Effector CD4-positive, alpha-beta T cell (primary cell): ENCODE results near the gene PRKAB2.
"Not testable (repeated sequence)": the region's sequence is repeated elsewhere in the genome, so short reads cannot be mapped to it uniquely, and the experiment has no call there.

Experiments used
- DNase-seq: peaks from one replicate; pipeline ENCODE4 v3.0.0-alpha.2; 2020

Gene PRKAB2

DNA sequence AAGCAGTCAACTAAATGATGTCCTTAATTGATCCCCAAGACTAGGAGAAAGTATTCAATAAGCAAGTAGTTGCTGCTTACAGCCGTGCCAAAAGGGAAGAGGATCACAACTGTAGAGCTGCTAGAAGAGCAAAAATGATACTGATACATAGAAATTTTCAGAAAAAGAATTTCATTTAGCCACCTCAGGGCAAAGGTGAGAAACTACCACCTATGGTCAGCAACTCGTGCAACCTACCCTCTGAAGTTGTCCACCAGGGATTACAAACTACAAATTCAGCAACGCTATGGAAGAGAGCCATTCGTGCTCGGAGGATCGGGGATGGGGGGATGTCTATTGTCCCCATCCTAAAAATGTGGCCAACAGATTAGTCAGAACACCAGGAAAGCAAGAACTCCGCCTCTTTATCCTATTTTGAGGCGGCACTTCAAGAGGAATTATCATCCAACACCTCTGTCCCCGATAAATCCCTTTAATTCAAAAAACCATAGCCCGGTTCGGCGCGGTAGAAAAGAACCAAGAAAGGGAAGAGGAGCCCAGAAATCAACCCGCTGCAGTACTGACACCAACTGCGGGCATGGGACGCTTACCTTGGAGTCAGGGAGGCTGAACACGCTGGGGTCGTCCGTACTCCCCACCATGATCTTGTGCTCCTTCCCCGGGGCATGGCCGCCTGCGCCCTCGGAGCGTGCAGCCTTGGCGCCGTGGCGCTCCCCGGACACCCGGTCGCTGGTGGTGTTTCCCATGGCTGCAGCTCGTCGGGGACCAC, 687 bp downstream of the PRKAB2 start:
- DNase-seq = no peak

DNA sequence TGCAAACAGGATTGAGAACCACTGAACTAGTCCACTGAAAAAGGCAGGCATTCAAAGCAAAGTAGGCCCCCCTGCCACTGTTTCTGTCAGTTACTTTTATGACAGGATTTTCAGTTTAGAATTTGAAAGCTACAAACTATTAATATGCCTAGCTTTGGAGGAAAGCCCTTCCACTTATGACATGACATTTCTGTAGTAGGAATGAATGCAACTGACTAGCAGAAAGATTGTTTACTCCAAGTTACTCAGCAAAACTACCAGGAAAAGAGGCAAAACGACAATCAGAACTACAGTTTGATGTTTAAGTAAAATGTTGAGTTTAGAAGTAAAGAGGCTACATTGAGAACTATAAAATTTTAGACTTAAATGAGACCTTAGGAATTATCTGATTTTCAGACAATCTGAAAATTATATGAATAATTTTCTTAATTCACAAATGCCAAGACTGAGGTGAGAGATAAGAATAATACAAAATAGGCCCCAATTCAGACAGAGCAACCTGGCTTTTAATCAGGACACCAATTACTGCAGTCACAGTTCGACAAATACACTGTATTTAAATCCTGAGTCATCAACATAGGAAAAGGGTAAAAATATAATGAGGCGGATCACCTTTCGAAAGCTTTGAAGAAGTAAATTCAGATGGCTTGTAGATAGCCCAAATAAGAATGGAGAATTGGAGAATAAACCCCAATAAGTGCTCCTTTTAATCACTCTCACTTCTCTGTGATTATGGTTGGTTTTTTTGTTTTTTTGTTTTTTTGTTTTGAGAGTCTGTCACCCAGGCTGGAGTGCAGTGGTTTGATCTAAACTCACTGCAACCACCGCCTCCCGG, 2.2 kb downstream of the PRKAB2 start:
- no peak for DNase-seq

DNA sequence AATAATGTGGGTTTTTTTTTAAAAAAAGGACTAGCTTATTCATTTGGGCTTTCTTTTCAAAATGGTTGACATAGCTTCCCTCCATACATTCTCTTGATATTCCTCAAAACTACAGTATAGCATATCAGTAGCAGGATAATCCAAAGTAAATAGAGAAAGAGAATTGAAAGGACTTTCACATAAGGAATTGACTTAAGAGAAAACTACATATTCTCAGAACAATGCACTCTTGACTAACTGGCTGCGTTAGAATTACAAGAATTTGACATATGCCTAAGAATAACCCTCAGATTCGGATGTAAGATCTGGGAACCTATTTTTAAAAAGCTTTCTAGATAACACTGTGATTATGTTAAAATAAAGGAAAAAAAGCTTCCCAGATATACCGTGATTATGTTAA, 3.1 kb downstream of the PRKAB2 start:
- DNase-seq = no peak

DNA sequence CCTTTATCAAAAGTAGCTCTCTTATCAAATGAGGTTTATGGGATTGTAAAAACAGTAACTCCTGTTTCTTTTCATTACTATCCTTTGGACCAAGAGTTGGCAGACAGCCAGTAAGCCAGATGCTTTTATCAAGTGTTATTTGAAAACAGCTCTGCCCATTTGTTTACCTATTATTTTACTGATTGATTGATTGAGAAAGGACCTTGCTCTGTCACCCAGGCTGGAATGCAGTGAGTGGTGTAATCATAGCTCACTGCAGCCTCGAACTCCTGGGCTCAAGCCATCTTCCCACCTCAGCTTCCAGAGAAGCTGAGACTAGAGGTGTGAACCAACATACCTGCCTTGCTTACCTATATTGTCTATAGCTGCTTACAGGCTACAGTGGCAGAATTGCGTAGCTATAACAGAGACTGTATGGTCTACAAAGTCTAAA, 3.6 kb downstream of the PRKAB2 start:
- DNase-seq = no peak

DNA sequence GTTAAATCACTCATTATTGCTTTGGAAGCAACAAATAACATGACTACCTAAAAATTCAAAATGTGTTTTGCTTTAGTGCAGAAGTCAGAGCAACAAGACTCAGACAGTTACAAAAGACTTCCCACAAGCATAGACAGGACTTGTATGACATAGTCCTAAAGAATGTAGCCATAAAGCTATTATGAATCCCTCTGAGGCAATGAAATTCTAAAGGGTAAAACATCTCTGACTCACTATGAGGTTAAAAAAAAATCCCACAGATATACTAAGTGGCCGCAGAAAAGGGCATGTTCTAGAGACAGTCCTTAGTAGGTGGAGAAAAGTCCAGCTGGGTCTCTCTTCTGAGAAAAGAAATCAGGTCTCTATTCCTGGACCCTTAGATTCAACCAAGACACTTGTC, 4.9 kb downstream of the PRKAB2 start:
- no peak for DNase-seq

DNA sequence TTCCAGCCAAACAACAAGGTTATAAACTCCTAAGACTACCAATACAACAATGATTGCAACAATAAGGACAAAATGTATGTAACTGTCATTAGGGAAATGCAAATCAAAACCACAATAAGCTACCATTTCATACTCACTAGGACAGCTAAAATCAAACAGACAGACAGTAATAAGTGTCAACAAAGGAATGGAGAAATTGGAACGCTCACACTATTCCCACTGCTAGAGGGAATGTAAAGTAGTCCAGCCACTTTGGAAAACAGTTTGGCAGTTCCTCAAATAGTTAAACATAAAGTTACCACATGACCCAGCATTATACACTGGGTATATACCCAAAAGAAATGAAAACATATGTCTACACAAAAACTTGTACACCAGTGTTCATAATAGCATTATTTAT, 9.3 kb downstream of the PRKAB2 start:
- DNase-seq = no peak

DNA sequence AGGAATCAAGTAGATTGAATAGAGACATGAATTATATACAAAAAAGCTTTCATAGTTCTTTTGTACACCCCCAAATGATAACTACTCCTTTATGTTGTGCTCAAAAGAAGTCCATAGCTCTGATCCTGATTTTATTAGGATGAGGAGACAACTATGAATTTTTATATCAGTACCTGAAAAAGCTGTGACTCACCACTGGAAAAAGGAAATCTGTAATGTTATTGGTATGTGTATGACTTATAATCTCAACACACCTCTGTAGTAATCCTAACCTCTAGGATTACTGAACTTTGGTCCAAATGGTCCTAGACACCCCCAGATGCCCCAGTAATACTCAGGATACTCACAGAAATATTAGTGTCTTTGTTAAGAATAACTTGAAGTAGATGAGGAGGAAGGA, 10.2 kb downstream of the PRKAB2 start:
- no peak for DNase-seq

DNA sequence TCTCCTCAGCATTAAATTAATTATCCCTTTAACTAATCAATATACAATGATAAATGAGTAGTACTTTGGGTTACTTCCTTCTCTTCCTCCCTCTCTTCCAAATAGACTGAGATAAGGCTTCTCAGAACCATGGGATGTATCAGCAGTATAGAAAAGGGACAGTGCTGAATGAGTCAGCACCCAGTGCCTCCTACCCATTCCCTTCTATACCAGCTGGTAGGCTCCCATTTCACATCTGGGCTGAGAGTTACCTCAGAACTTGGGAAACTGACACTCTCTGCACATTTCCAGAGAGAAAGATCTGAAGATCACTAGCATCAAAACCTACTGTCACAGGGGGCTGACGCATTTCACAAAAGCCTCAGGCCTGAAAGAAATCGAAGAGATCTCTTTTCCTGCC, 15.2 kb downstream of the PRKAB2 start:
- DNase-seq = not testable (repeated sequence)

DNA sequence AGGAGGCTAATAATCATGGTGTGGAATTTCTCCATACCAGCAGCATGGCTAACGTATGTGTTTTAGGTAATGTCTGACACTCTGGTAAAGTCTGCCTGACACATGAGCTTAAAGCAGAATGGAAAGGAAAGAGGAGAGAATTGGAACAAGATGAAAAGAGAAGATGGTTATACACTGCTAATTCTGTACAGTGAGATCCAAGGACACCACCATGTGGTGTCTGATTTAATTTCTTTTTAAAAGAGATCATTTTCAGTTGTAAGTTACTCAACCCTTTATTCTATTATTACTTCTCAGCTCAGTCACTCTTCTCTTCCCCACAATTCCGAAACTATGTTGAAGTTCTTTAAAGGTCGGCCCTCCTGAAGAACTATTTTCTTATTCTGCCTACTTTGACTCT, 15.6 kb downstream of the PRKAB2 start:
- DNase-seq = no peak

DNA sequence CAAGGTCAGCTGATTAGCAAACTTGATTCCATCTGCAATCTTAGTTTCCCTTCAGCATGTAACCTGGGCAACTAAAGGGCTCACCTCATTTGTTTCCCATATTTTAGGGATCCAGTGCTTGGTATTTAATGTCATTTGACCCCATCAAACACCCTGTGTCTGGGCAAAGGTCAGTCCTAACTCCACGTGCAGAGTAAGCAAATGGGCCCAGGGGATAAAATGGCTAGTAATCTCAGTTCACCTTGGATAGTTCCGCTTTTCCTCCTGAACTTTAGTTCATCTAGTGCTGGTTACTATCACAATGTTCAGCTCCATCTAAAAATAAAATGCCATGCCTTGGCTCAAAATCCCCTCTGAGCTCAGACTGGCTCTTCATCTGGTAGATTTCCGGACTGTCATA, 19.5 kb downstream of the PRKAB2 start:
- DNase-seq = no peak

DNA sequence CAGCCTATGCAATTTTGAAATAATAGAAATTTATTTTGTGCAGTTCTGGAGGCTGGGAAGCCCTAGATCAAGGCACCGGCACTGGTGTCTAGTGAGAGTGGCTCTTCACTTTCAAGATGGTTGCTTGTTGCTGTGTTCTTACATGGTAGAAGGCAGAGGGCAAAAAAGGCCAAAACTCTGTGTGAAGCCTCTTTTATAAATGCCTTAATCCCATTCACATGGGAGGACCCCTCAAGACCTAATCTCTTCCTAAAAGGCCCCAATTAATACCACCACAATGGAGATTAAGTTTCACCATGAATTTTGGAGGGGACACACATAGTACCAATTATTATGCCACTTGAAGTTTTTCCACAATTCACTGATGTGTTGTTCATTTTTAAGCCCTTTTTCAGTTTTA, 21.0 kb downstream of the PRKAB2 start:
- DNase-seq = no peak

DNA sequence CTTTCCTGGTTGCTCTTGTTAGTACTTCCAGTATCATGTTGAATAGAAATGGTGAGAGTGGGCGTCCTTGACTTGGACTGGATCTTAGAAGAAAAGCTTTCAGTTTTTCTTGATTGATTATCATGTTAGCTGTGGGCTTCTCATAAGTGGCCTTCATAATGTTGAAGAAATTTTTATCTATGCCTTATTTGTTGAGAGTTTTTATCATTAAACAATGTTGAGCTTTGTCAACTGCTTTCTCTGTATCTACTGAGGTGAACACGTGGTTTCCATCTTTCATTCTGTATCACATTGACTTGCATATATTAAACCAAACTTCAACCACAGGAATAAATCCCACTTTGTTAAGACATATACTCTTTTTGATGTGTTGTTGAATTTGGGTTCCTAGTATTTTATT, 29.4 kb downstream of the PRKAB2 start:
- DNase-seq = no peak

DNA sequence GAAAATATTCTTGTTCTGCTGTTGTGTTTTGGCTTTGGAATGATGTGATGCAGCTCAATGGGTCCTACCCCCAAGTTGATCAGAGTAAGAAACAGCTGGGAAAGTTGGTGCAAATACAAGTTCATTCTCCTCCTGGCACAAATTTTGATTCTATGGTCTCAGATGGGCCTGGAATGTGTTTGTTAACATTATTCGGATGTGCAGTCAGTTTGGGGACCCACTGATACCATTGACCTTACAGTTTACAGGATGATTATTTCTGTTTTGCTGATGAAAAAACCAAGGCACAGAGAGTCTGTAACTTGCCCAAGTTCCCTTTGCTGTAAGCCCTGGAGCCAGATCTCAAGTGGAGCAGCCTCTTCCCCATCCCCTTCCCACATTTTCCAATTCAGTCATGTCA, 41.5 kb downstream of the PRKAB2 start:
- not testable (repeated sequence) for DNase-seq

DNA sequence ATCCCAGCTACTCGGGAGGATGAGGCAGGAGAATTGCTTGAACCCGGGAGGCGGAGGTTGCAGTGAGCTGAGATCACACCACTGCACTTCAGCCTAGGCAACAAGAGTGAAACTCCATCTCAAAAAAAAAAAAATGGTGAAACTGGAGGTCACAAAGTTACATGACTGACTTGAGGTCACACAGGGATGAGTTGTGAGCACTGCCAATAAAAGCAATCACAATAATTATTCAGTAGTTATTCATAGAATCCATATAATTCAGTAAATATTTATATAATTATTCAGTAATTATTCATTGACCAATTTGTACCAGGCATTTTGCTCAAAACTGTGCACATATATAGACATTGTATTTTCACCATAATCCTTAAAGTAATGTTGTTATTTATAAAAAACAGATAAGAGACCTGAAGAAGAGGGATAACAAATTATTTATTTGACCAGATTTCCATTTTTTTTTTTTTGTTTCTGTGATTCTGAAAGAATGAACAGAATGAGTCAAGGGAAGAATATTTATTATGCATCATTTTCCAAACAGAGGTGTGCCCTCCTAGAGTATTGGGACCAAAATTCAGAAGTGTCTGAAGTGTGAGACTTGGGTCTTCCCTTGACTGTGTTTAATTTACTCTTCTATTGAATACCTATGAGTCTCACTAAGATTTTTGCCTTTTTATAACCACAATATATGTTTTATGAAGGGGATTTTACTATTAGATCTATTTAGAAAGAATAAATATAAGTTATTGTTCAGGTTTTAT, 43.0 kb downstream of the PRKAB2 start:
- DNase-seq = no peak

DNA sequence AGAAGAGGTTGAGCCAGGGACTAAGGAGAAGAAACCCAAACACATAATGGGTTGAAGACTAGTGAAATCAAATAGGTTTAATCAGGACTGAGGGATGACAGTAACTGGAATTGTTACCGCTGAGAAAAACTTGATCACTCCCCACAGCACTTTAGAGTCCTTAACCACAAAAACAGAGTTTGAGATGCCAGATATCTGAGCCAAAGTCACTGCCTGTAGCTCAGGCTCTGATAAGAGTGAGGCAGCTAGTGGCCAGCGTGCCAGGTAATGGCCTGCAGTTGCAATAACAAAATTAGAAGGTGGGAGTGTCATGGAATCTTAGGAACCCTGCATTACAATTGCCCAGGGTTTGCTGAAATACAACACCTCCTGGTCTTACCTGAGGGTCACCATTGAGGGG, 48.0 kb downstream of the PRKAB2 start:
- DNase-seq = no peak

DNA sequence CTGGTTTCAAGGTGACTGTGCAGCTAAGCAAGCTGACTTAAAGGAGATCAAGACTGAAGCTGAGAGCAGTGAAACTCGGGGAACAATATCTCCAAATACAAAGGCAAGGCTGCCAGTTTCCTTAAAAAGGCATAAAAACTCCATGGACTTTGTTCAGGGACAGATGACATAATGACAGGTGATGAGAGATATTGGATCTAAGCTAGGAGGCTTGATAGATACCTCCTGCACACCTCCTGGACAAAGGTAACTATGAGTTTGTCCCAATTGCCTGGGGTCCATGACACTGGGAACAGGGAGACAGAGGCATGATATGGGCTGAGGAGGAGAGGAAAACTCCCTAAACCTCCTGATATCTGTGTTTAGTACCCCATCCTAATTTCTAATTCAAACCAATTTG, 55.2 kb downstream of the PRKAB2 start:
- no peak for DNase-seq

DNA sequence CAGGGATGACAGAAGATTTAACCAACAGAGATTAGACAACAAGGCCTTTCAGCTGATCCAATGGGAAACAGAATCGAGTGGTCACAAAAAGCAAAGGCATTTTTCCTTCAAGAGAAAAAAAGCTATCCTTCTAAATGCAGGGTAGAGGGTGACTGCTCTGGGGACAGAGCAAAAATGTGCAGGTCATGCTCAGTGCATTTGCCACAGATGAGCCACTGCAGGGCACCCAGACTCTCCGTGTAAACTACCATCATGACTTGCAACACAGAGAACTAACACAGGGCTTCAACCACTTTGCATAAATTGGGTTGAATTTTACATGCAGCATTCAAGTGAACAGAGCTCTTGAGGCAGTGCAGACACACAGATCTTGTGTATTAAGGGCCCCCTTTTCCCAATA, 56.8 kb downstream of the PRKAB2 start:
- no peak for DNase-seq

DNA sequence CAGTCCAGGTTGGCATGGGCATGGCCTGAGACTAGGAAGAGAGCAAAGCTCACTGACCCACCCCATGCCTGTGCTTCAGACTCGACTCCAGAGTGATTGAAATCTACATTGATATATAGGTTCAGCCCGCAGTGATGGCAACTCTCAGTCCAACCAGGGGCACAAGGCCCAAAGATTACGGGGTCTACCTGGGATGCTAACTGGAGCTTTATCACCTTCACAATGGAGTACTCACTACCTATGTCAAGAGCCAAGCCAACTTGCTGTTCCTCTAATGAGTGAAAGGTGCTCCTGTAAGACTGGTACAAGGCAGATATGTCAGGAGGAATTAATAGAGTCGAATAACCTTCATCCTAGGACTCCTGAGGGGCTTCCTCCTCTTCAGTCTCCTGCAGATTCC, 57.2 kb downstream of the PRKAB2 start:
- not testable (repeated sequence) for DNase-seq

DNA sequence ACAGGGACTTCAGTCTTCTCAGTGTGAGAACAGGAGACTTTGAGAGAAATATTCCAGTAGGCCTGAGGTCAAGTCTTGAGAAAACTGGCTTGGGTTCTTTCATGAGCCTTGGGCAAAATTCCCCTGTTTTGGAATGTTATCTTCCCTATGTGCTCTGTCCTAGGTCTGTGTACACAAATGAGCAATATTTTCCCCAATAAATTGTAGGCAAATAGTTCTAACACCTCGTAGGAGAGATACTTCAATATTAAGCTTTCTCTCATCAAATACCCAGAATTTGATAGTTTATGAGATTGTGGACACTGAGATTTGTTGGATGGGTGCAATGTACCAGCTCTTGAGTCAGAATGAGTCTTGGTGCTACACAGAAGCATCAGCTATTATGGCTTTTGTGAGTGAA, 57.9 kb downstream of the PRKAB2 start:
- DNase-seq = not testable (repeated sequence)

DNA sequence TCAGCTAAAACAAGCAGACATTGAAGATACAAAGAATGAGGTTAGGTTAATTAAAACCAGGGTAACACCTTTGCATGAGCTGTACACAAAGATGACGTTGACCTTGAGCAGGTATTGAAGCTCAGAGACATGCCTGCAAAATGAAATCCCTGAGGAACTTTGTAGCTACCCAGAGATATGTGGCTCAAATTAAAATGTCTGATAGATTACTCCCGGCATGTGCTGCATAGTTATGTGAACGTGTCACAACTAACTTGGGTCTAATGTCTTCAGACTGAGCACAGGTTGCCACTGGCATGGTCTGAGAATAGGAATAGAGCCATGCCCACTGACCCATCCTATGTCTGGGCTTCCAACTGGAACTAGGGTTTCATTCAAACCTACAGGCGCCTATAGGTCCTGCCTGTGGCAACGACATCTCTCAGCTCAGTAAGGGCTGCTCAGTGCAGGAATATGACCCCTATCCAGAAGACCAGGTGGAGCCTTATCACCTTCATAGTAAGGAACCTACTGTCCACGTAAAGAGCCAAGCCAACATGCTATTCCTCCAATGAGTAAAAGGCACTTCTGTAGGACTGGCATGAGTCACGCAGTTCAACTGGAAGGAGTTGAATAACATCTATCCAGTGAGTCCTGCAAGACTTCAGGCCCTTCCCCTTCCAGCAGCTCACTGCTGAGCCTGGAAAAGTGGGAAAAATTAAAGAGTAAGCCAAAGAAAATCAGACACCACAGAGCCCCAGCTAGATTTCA, 60.7 kb downstream of the PRKAB2 start:
- no peak for DNase-seq

DNA sequence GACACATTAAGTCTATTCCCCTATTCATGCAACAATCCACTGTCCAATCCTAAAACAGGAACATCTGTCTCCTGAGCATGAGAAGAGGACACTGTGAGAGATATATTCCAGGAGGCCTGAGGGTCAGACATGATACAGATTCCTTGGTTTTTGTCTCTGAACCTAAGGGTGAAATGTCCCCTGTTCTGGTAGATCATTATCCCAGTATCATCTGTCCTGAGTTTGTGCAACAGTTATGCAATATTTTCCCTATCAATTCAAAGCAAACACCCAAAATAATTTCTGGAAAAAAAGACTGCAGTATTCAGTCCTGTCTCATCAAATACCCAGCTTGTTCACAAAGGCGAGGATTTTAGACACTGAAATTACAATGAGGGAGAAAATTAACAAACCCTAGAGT, 61.4 kb downstream of the PRKAB2 start:
- no peak for DNase-seq

DNA sequence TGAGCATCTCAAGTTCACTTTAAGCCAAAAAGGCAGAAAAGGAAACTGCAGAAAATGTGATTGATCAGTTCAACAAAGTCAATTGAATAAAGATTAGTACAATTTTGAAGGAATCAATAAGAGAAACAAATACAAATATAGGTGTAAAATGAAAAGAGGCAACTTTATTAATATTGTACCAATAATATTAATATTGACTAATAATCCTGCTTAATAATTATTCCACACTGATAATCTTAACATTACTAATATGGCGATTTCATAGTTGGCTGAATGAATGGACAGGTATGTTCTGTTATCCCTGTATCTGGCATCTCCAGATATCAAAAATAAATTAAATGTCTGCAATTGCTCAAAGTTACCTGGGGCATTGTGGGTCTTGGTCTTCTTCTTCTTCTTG, 61.8 kb downstream of the PRKAB2 start:
- DNase-seq = no peak

DNA sequence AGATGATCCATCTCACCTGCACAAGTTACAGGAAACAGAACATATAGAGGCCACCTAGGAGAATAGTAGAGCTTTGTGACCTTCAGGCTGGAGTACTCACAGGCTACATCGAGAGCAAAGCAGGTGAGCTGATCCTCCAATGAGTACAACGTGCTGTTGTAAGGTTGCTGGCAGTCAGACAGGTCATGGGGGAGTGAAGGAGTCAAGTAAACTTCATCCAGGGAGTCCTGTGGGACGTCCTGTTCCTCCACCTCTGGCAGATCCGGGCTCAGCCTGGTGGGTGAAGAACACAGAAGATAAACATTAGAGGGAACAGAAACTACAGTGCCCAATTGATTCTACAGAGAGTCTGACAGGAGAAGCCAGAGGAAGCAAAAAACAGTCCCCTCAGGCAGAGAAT, 62.5 kb downstream of the PRKAB2 start:
- no peak for DNase-seq
